Measurements from ENCODE around the gene MMP2. TPM values are rescaled to one million over a fixed set of nuclear protein-coding genes. Genes with fewer than 3 reads are reported as not detected.
A peak's percentile ranks its signal among the peaks of the same experiment; 100 is the strongest.

Gene MMP2
- total RNA-seq, 1 experiment from 2014 or later = 1.7 TPM

GRCh38 chr16:55502801-55503366, 23.9 kb downstream of the MMP2 start:
- in situ Hi-C loops (cut with HindIII; ENCODE audit: low pct_unique_long_range_greater_than_20kb, low sequenced_read_pairs) = no loop called here
- DNase-seq (ENCODE audit: low read depth, low spot score) = peak; percentile 97

GRCh38 chr16:55503726-55504550, 24.9 kb downstream of the MMP2 start:
- DNase-seq (ENCODE audit: low read depth, low spot score) = no peak
- in situ Hi-C loops (cut with HindIII; ENCODE audit: low pct_unique_long_range_greater_than_20kb, low sequenced_read_pairs) = no loop called here

GRCh38 chr16:55505333-55506015, 26.5 kb downstream of the MMP2 start:
- DNase-seq (ENCODE audit: low read depth, low spot score) = no peak
- in situ Hi-C loops (cut with HindIII; ENCODE audit: low pct_unique_long_range_greater_than_20kb, low sequenced_read_pairs) = no loop called here

- in situ Hi-C loops (cut with HindIII; ENCODE audit: low pct_unique_long_range_greater_than_20kb, low sequenced_read_pairs) = no loop called here
- no peak for DNase-seq (ENCODE audit: low read depth, low spot score)
Measured at GRCh38 chr16:55506083-55506482, 27.1 kb downstream of the MMP2 start.

GRCh38 chr16:55506708-55507107, 27.7 kb downstream of the MMP2 start:
- in situ Hi-C loops (cut with HindIII; ENCODE audit: low pct_unique_long_range_greater_than_20kb, low sequenced_read_pairs) = no loop called here
- DNase-seq (ENCODE audit: low read depth, low spot score) = no peak

- in situ Hi-C loops (cut with HindIII; ENCODE audit: low pct_unique_long_range_greater_than_20kb, low sequenced_read_pairs) = no loop called here
- no peak for DNase-seq (ENCODE audit: low read depth, low spot score)
Measured at GRCh38 chr16:55508271-55508921, 29.4 kb downstream of the MMP2 start.

GRCh38 chr16:55508941-55509931, 30.2 kb downstream of the MMP2 start, which contains the start of gene LPCAT2:
LPCAT2 (plus strand) TSS chr16:55509072; CDS start chr16:55509182, 110 bp downstream.
- peak; percentile 83 for DNase-seq (ENCODE audit: low read depth, low spot score)
- in situ Hi-C loops (cut with HindIII; ENCODE audit: low pct_unique_long_range_greater_than_20kb, low sequenced_read_pairs) = no loop called here

GRCh38 chr16:55510185-55510805, 31.3 kb downstream of the MMP2 start:
- in situ Hi-C loops (cut with HindIII; ENCODE audit: low pct_unique_long_range_greater_than_20kb, low sequenced_read_pairs) = no loop called here
- DNase-seq (ENCODE audit: low read depth, low spot score) = no peak

GRCh38 chr16:55512941-55513340, 33.9 kb downstream of the MMP2 start:
- no peak for DNase-seq (ENCODE audit: low read depth, low spot score)
- in situ Hi-C loops (cut with HindIII; ENCODE audit: low pct_unique_long_range_greater_than_20kb, low sequenced_read_pairs) = no loop called here

GRCh38 chr16:55513616-55514015, 34.6 kb downstream of the MMP2 start:
- in situ Hi-C loops (cut with HindIII; ENCODE audit: low pct_unique_long_range_greater_than_20kb, low sequenced_read_pairs) = no loop called here
- no peak for DNase-seq (ENCODE audit: low read depth, low spot score)

GRCh38 chr16:55515111-55515510, 36.1 kb downstream of the MMP2 start:
- in situ Hi-C loops (cut with HindIII; ENCODE audit: low pct_unique_long_range_greater_than_20kb, low sequenced_read_pairs) = no loop called here
- no peak for DNase-seq (ENCODE audit: low read depth, low spot score)

- in situ Hi-C loops (cut with HindIII; ENCODE audit: low pct_unique_long_range_greater_than_20kb, low sequenced_read_pairs) = no loop called here
- no peak for DNase-seq (ENCODE audit: low read depth, low spot score)
Measured at GRCh38 chr16:55521792-55522191, 42.8 kb downstream of the MMP2 start.

- DNase-seq (ENCODE audit: low read depth, low spot score) = no peak
- in situ Hi-C loops (cut with HindIII; ENCODE audit: low pct_unique_long_range_greater_than_20kb, low sequenced_read_pairs) = no loop called here
Measured at GRCh38 chr16:55526441-55526840, 47.4 kb downstream of the MMP2 start.

GRCh38 chr16:55527885-55528284, 48.9 kb downstream of the MMP2 start:
- no peak for DNase-seq (ENCODE audit: low read depth, low spot score)
- in situ Hi-C loops (cut with HindIII; ENCODE audit: low pct_unique_long_range_greater_than_20kb, low sequenced_read_pairs) = no loop called here

GRCh38 chr16:55529018-55529417, 50.0 kb downstream of the MMP2 start:
- in situ Hi-C loops (cut with HindIII; ENCODE audit: low pct_unique_long_range_greater_than_20kb, low sequenced_read_pairs) = no loop called here
- no peak for DNase-seq (ENCODE audit: low read depth, low spot score)

GRCh38 chr16:55530316-55530856, 51.4 kb downstream of the MMP2 start:
- in situ Hi-C loops (cut with HindIII; ENCODE audit: low pct_unique_long_range_greater_than_20kb, low sequenced_read_pairs) = no loop called here
- DNase-seq (ENCODE audit: low read depth, low spot score) = no peak
